A549 (cell line): ENCODE results near the gene DUSP19. TPM values are rescaled to one million over a fixed set of nuclear protein-coding genes. Genes with fewer than 3 reads are reported as not detected.
A peak's percentile ranks its signal among the peaks of the same experiment; 100 is the strongest.

Experiments
- ATAC-seq, 2 experiments: fragments of 200-7000 bp in 1 of 2; fragments of >200 bp in 1 of 2; cut with Nextera tagmentation in 1 of 2; cut with Tn5 transposase in 1 of 2; 3 replicates each; pipeline versions ENCODE4 v1.8.0 to v1.9.1; 2018 to 2020; ENCODE audit warnings: mild to moderate bottlenecking in 1 of 2, moderate library complexity in 1 of 2
- CTCF ChIA-PET: fragments of 300-600 bp; sonication (Branson Sonifier 250); formaldehyde crosslinking; extraction: SDS; loops from one replicate; lab custom pipeline; 2021; ENCODE audit warnings: antibody characterized with exemption, inconsistent platforms; lab: Yijun Ruan, JAX
- POLR2A ChIA-PET: fragments of 350-600 bp; formaldehyde crosslinking; extraction: SDS; loops from one replicate; lab custom pipeline; 2021; ENCODE audit warnings: antibody characterized with exemption, inconsistent platforms; lab: Yijun Ruan, JAX
- DNase-seq, 2 experiments: peaks; one replicate each; pipeline versions ENCODE4 v3.0.0 to v3.0.0-alpha.2; 2011 to 2016; ENCODE audit warnings: low read depth in 1 of 2, low spot score in 1 of 2
- FAIRE-seq: peaks from 2 replicates; lab custom pipeline; 2011; peaks lifted over from hg19 to GRCh38; lab: Jason Lieb, UNC
- H3K27ac ChIP-seq, 2 experiments: fragments of >200 bp; sonication (Bioruptor Twin); formaldehyde crosslinking; 3 replicates each; pipeline ENCODE4 v1.5.1; 2016 to 2017
- H3K4me1 ChIP-seq: fragments of >200 bp; sonication (Bioruptor Twin); formaldehyde crosslinking; 3 replicates; pipeline ENCODE4 v1.6.1; 2016
- H3K4me2 ChIP-seq: fragments of >200 bp; sonication (Bioruptor Twin); formaldehyde crosslinking; 3 replicates; pipeline ENCODE4 v1.6.1; 2016
- H3K4me3 ChIP-seq: fragments of >200 bp; sonication (Bioruptor Twin); formaldehyde crosslinking; 3 replicates; pipeline ENCODE4 v1.5.1; 2016
- H3K9me3 ChIP-seq: fragments of >200 bp; sonication (Bioruptor Twin); formaldehyde crosslinking; 3 replicates; pipeline ENCODE4 v1.6.1; 2016
- BCL3 ChIP-seq: fragments of >200 bp; sonication (Bioruptor Twin); formaldehyde crosslinking; IDR thresholded peaks from 3 replicates; pipeline ENCODE4 v1.6.1; 2016
- FOSL2 ChIP-seq, 2 experiments: fragments of 450-650 bp in 1 of 2; fragments of >200 bp in 1 of 2; sonication (Bioruptor Twin) in 1 of 2; formaldehyde crosslinking; IDR thresholded peaks; 2 replicates each; pipeline versions ENCODE4 v1.5.0 to v1.6.1; 2016 to 2020; ENCODE audit warnings: mild to moderate bottlenecking in 1 of 2, moderate library complexity in 1 of 2
- GATA3 ChIP-seq: IDR thresholded peaks from 2 replicates; pipeline ENCODE4 v1.6.1; 2012; ENCODE audit warnings: borderline replicate concordance
- HOXA7 ChIP-seq: fragments of 250-450 bp; sonication (Bioruptor Pico); IDR thresholded peaks from 2 replicates; pipeline ENCODE4 v1.5.0; 2020; ENCODE audit warnings: mild to moderate bottlenecking, moderate library complexity
- MAFK ChIP-seq: fragments of 450-650 bp; IDR thresholded peaks from 2 replicates; pipeline ENCODE4 v1.6.1; 2014; ENCODE audit not compliant: partially characterized antibody
- MYC ChIP-seq: IDR thresholded peaks from 2 replicates; pipeline ENCODE4 v1.6.1; 2012; ENCODE audit warnings: mild to moderate bottlenecking, inconsistent platforms, low read length, improper control_type of control experiment, borderline replicate concordance
- NFE2L2 ChIP-seq: fragments of 150-350 bp; conservative IDR thresholded peaks from 2 replicates; pipeline ENCODE4 v1.6.1; 2014; ENCODE audit warnings: low read length
- RAD21 ChIP-seq, 2 experiments: fragments of >200 bp in 1 of 2; sonication (Bioruptor Twin) in 1 of 2; formaldehyde crosslinking in 1 of 2; IDR thresholded peaks in 1 of 2; conservative IDR thresholded peaks in 1 of 2; 2 replicates in 1 of 2; 3 replicates in 1 of 2; pipeline ENCODE4 v1.6.1; 2012 to 2018; ENCODE audit warnings: inconsistent platforms in 1 of 2
- RNF2 ChIP-seq: fragments of 200-600 bp; sonication (generic); IDR thresholded peaks from 2 replicates; pipeline ENCODE4 v1.6.1; 2016; ENCODE audit warnings: low read depth, mild to moderate bottlenecking, antibody characterized with exemption, moderate library complexity, borderline replicate concordance
- SREBF2 ChIP-seq: fragments of 450-650 bp; IDR thresholded peaks from 2 replicates; pipeline ENCODE4 v1.6.1; 2014; ENCODE audit warnings: mild to moderate bottlenecking, moderate library complexity
- WGBS: methylation state at CpG from one replicate; pipeline ENCODE4 v1.1.6; 2017; ENCODE audit errors: missing lambda C conversion rate; 5-methylcytosine and 5-hydroxymethylcytosine counted together
- polyA plus RNA-seq, 4 experiments: library from polyadenylated mRNA; depleted of rRNA in 3 of 4; stranded (reverse); fragments of >200 nt; fragmentation: RNase III in 1 of 4; extraction: RNeasy Plus Mini Kit Qiagen cat#74134 plus additional on column Dnase treatment in 1 of 4; gene quantifications; 2 replicates in 3 of 4; 3 replicates in 1 of 4; pipeline ENCODE4 v1.2.3, GENCODE V29; 2011 to 2017
- TF ChIP-seq, protein P1 (sequence below): IDR thresholded peaks from 2 replicates; pipeline ENCODE4 v1.6.1; 2012
- TF ChIP-seq, protein P2 (sequence below): fragments of >200 bp; sonication (Bioruptor Twin); formaldehyde crosslinking; IDR thresholded peaks from 3 replicates; pipeline ENCODE4 v1.5.1; 2016

Gene DUSP19
- polyA plus RNA-seq, 2 of the 4 experiments (the other 2 are of a cell fraction) = 1.2 to 4.4 TPM

DNA sequence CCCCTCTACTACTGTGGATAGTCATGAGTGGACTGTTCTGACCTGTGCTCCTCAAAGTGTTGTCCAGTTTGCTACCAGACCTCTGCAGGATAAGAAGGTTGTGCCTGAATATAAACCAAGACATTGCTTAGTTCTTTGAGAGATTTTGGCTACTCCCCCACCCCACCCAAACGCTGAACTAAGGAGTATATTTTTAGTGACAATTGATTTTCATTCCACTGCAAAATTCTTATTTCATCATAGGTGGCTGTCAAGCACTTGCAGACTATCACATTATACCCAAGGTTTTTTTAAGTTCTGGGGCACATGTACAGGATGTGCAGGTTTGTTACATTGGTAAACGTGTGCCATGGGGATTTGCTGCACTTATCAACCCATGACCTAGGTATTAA is 13.4 kb downstream of the DUSP19 start (continued):
- TF ChIP-seq RNF2 = no peak
- TF ChIP-seq, protein P1, sequence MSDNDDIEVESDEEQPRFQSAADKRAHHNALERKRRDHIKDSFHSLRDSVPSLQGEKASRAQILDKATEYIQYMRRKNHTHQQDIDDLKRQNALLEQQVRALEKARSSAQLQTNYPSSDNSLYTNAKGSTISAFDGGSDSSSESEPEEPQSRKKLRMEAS = no peak
- TF ChIP-seq MYC = no peak

GRCh38 chr2:183093857-183094657 is 15.5 kb downstream of the DUSP19 start:
- H3K4me3 ChIP-seq = no peak overlapping the region
- H3K4me1 ChIP-seq = peaks cover 13% of the 10 kb centered on the region; the same call in 2 of the 3 replicates
- peak overlapping the region; percentile 54 for H3K4me2 ChIP-seq
- DNase-seq (no peak), ATAC-seq (peak; percentile 67 to 71), FAIRE-seq (no peak)
- CTCF ChIA-PET = interaction anchor here (1.2 kb wide), 3 partner anchors 9 to 25 kb away, joined by 3 read pairs; no protein-coding TSS in a partner anchor
- 10% methylated on average over 2 of the region's 2 CpGs for WGBS
- H3K9me3 ChIP-seq = no peaks in the 10 kb centered on the region
- POLR2A ChIA-PET = interaction anchor here (0.6 kb wide), 1 partner anchor 18 kb away, joined by 17 read pairs; no protein-coding TSS in a partner anchor
- no peak overlapping the region for H3K27ac ChIP-seq
- TF ChIP-seq, protein P2, sequence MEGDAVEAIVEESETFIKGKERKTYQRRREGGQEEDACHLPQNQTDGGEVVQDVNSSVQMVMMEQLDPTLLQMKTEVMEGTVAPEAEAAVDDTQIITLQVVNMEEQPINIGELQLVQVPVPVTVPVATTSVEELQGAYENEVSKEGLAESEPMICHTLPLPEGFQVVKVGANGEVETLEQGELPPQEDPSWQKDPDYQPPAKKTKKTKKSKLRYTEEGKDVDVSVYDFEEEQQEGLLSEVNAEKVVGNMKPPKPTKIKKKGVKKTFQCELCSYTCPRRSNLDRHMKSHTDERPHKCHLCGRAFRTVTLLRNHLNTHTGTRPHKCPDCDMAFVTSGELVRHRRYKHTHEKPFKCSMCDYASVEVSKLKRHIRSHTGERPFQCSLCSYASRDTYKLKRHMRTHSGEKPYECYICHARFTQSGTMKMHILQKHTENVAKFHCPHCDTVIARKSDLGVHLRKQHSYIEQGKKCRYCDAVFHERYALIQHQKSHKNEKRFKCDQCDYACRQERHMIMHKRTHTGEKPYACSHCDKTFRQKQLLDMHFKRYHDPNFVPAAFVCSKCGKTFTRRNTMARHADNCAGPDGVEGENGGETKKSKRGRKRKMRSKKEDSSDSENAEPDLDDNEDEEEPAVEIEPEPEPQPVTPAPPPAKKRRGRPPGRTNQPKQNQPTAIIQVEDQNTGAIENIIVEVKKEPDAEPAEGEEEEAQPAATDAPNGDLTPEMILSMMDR = peak; percentile 25; the same call in 2 of the 3 replicates
- TF ChIP-seq RAD21 (conservative IDR thresholded peaks at IDR 0.05 in 1 of 2, IDR thresholded peaks at IDR 0.05 in 1 of 2) (peak; percentile 20 to 44; a peak in 2 of 5 replicates), HOXA7 (CRISPR knock-in tag) (no peak), FOSL2 (IDR thresholded peaks at IDR 0.05) (no peak), FOSL2 (CRISPR knock-in tag; IDR thresholded peaks at IDR 0.05) (peak; percentile 51)

GRCh38 chr2:183105402-183106134 is 27.0 kb downstream of the DUSP19 start:
- ChIA-PET CTCF (no interaction called here), POLR2A (no interaction called here)
- peaks cover 12% of the 10 kb centered on the region for H3K4me1 ChIP-seq
- TF ChIP-seq GATA3 (no peak), RAD21 (conservative IDR thresholded peaks at IDR 0.05 in 1 of 2, IDR thresholded peaks at IDR 0.05 in 1 of 2) (no peak), SREBF2 (no peak), NFE2L2 (peak; percentile 38; the same call in 1 of the 2 replicates), MAFK (peak; percentile 78)
- H3K4me3 ChIP-seq = no peak overlapping the region
- WGBS = 67% methylated on average over 4 of the region's 4 CpGs
- peak overlapping the region; percentile 57 to 78; a peak in 5 of 6 replicates for H3K27ac ChIP-seq
- DNase-seq (peak in 1 of 2 experiments; percentile 65), ATAC-seq (peak; percentile 71 to 73; a peak in 5 of 6 replicates), FAIRE-seq (no peak)
- peak overlapping the region; percentile 13; the same call in 2 of the 3 replicates for H3K4me2 ChIP-seq
- H3K9me3 ChIP-seq = no peaks in the 10 kb centered on the region

DNA sequence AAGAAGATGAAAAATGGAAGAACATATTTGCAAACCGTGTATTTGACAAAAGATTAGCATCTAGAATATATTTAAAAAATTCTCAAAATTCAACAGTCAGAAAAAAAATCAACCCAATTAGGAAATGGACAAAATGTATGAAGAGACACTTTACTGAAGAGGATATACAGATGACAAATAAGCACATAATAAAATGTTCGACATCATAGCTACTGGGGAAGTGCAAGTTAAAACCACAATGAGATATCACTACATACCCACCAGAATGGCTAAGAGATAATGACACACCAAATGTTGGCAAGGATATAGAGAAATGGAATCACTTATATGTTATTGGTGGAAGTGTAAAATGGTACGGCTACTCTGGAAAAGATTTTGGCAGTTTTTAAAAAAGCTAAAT is 34.0 kb downstream of the DUSP19 start:
- Histone ChIP-seq H3K9me3 (no peaks in the 10 kb centered on the region), H3K4me1 (no peaks in the 10 kb centered on the region), H3K4me3 (no peak overlapping the region), H3K27ac (no peak overlapping the region), H3K4me2 (no peak overlapping the region)
- no peak for ATAC-seq
- no peak for TF ChIP-seq BCL3
- no peak for DNase-seq
- CTCF ChIA-PET = no interaction called here
- FAIRE-seq = no peak
- POLR2A ChIA-PET = no interaction called here
- 85% methylated on average over 3 of the region's 3 CpGs for WGBS
